ENCODE data around the gene LUC7L2. TPM values are rescaled to one million over a fixed set of nuclear protein-coding genes. Genes with fewer than 3 reads are reported as not detected.

LUC7L2 gene
- total RNA-seq, 2 donors from 2014 or later, result 71.0 to 76.0 TPM

DNA sequence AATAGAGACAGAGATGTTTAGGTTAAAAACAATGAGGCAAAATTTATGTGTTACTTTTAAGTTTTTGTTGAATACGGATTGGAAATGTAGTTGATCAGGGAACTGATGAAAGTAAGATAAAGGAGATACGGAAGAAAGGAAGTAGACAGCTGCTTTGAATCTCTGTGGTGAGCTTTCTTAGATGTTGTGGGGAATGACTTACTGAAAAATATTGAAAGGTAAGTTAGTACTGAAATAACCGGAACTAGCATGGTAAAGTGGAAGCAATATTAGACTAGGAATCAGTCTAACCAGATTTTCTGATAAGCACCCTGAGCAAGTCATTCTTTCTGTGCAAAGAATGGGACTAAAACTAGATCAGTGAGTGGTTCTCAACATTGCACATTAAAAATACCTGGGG, 34.8 kb downstream of the LUC7L2 start:
- no peak overlapping the region for H3K27ac ChIP-seq (ENCODE audit: low read depth, low read length)
- TF ChIP-seq, protein P1, sequence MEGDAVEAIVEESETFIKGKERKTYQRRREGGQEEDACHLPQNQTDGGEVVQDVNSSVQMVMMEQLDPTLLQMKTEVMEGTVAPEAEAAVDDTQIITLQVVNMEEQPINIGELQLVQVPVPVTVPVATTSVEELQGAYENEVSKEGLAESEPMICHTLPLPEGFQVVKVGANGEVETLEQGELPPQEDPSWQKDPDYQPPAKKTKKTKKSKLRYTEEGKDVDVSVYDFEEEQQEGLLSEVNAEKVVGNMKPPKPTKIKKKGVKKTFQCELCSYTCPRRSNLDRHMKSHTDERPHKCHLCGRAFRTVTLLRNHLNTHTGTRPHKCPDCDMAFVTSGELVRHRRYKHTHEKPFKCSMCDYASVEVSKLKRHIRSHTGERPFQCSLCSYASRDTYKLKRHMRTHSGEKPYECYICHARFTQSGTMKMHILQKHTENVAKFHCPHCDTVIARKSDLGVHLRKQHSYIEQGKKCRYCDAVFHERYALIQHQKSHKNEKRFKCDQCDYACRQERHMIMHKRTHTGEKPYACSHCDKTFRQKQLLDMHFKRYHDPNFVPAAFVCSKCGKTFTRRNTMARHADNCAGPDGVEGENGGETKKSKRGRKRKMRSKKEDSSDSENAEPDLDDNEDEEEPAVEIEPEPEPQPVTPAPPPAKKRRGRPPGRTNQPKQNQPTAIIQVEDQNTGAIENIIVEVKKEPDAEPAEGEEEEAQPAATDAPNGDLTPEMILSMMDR (conservative IDR thresholded peaks at IDR 0.05), result no peak
- peaks cover 76% of the 10 kb centered on the region for H3K36me3 ChIP-seq (ENCODE audit: control insufficient read depth, insufficient read depth, low read length)
- H3K9ac ChIP-seq (ENCODE audit: extremely low read depth, low read length, poor library complexity, severe bottlenecking), result no peak overlapping the region
- Mint-ChIP-seq H3K27ac (peak overlapping the region; percentile 1), H3K4me3 (no peak overlapping the region), H3K27me3 (ENCODE audit: insufficient read depth) (no peaks in the 10 kb centered on the region), H3K36me3 (ENCODE audit: low read depth) (peaks cover 52% of the 10 kb centered on the region), H3K9me3 (no peaks in the 10 kb centered on the region), H3K4me1 (no peaks in the 10 kb centered on the region)
- DNase-seq, result no peak
- H3K27me3 ChIP-seq (ENCODE audit: control insufficient read depth, insufficient read depth, low read length, poor library complexity, severe bottlenecking), result no peaks in the 10 kb centered on the region
- no peak overlapping the region for H3K4me3 ChIP-seq (ENCODE audit: low read length)
- no peaks in the 10 kb centered on the region for H3K9me3 ChIP-seq (ENCODE audit: control insufficient read depth, low read length)
- 98 to 100% methylated on average over 3 of the region's 3 CpGs for WGBS, 2 experiments (ENCODE audit: insufficient coverage in 1 of 2, insufficient read length in 1 of 2)
- no peaks in the 10 kb centered on the region for H3K4me1 ChIP-seq (ENCODE audit: control insufficient read depth, insufficient read depth, low read length)

DNA sequence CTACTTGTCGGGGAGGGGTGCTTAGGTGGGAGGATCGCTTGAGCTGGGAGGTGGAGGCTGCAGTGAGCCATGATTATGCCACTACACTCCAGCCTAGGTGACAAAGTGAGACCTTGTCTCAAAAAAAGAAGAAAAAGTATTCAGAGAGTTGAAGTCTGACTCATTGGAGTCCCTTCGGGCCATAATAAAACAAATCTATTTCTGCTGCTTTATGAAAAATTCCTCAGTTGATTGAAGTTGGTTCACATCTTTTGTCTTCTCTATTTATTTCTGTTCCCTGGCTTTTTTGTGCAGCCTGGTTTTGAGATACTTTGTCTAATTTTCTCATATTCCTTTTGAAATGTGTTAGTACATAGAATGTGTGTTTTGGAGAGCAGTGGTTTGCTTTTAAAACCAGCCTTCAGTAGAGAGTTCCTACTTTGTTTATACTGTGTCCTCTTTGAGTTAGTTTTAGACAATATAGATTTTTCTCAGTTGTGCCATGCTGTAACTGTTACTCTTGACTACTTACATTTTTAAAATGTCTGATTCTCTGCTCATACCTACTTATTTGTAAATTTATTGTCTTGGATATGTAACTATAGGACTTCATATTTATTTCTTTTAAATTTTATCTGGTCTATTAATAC, 36.7 kb downstream of the LUC7L2 start:
- Histone ChIP-seq H3K9ac (ENCODE audit: extremely low read depth, low read length, poor library complexity, severe bottlenecking) (no peak overlapping the region), H3K27ac (ENCODE audit: low read depth, low read length) (no peak overlapping the region), H3K36me3 (ENCODE audit: control insufficient read depth, insufficient read depth, low read length) (peaks cover 75% of the 10 kb centered on the region), H3K4me3 (ENCODE audit: low read length) (no peak overlapping the region), H3K27me3 (ENCODE audit: control insufficient read depth, insufficient read depth, low read length, poor library complexity, severe bottlenecking) (no peaks in the 10 kb centered on the region), H3K4me1 (ENCODE audit: control insufficient read depth, insufficient read depth, low read length) (no peaks in the 10 kb centered on the region), H3K9me3 (ENCODE audit: control insufficient read depth, low read length) (no peaks in the 10 kb centered on the region)
- Mint-ChIP-seq H3K27ac (peak overlapping the region; percentile 39), H3K9me3 (no peaks in the 10 kb centered on the region), H3K27me3 (ENCODE audit: insufficient read depth) (no peaks in the 10 kb centered on the region), H3K36me3 (ENCODE audit: low read depth) (peaks cover 52% of the 10 kb centered on the region), H3K4me3 (no peak overlapping the region), H3K4me1 (no peaks in the 10 kb centered on the region)
- DNase-seq, result no peak
- TF ChIP-seq, protein P1 (conservative IDR thresholded peaks at IDR 0.05), result no peak
- 98 to 100% methylated on average over 3 of the region's 3 CpGs for WGBS, 2 experiments (ENCODE audit: insufficient coverage in 1 of 2, insufficient read length in 1 of 2)

DNA sequence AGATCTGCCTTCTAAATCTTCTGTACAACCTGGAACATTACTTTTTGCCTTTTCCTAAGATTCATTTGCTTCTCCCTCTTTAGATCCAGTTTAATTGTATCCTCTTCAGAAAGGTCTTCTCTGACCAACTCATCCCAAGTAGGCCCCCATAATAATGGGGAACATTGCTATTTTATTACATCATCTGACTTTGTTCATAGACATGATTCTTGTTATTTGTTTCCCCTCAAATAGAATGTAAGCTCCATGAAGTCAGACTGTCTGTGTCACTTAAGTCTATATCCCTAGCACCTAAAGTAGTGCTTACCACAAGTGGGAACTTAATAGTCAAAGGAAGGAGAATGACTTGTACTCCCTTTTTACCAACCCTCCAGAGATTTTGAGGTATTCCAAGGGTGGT, 37.5 kb downstream of the LUC7L2 start:
- DNase-seq, result no peak

More for the DNA sequence above, 37.5 kb downstream of the LUC7L2 start:
- no peaks in the 10 kb centered on the region for H3K4me1 ChIP-seq (ENCODE audit: control insufficient read depth, insufficient read depth, low read length)
- no peak overlapping the region for H3K4me3 ChIP-seq (ENCODE audit: low read length)
- Mint-ChIP-seq H3K4me3 (no peak overlapping the region), H3K4me1 (no peaks in the 10 kb centered on the region), H3K9me3 (no peaks in the 10 kb centered on the region), H3K27me3 (ENCODE audit: insufficient read depth) (no peaks in the 10 kb centered on the region), H3K27ac (no peak overlapping the region), H3K36me3 (ENCODE audit: low read depth) (peaks cover 53% of the 10 kb centered on the region)
- H3K9ac ChIP-seq (ENCODE audit: extremely low read depth, low read length, poor library complexity, severe bottlenecking), result no peak overlapping the region
- TF ChIP-seq, protein P1 (conservative IDR thresholded peaks at IDR 0.05), result no peak
- peaks cover 75% of the 10 kb centered on the region for H3K36me3 ChIP-seq (ENCODE audit: control insufficient read depth, insufficient read depth, low read length)
- no peaks in the 10 kb centered on the region for H3K9me3 ChIP-seq (ENCODE audit: control insufficient read depth, low read length)
- no peaks in the 10 kb centered on the region for H3K27me3 ChIP-seq (ENCODE audit: control insufficient read depth, insufficient read depth, low read length, poor library complexity, severe bottlenecking)
- no peak overlapping the region for H3K27ac ChIP-seq (ENCODE audit: low read depth, low read length)
